ENCODE data around the gene SLC30A7.
"Not testable (repeated sequence)": the region's sequence is repeated elsewhere in the genome, so short reads cannot be mapped to it uniquely, and the experiment has no call there.

SLC30A7 gene

GRCh38 chr1:100930494-100930893 is 34.6 kb downstream of the SLC30A7 start:
- Histone ChIP-seq H3K9me3 (replicated peaks in 1 of 2; ENCODE audit: control insufficient read depth in 2 of 2, insufficient read depth in 1 of 2, low read depth in 1 of 2, low read length in 2 of 2) (peaks cover 0 to 8% of the 10 kb centered on the region in 2 donors), H3K9ac (ENCODE audit: low read depth, low read length, poor library complexity) (no peak overlapping the region), H3K27ac (replicated peaks; ENCODE audit: low read length) (no peak overlapping the region)

DNA sequence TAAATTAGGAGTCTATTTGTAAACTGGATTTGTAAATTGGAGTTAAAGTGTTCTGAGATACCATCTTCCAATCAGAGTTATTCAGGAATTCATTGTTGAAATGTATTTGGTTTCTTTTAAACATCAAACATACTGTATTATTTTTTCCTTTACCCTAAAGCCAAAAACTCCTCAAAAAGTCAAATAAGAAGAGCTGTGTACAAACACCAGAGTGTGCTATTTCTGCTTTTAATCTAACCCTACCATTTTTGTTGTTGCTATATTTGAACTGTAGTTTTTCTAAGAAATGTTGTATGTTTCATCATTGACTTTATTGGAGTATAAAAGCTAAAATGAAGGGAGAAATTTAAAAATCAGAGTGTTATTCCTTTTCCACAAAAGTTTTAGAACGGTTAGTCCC is 35.8 kb downstream of the SLC30A7 start:
- H4K8ac ChIP-seq (ENCODE audit: low read depth, low read length), result no peak overlapping the region
- no peak overlapping the region for H2AK5ac ChIP-seq (ENCODE audit: low read depth, low read length)
- no peak overlapping the region for H2BK15ac ChIP-seq (ENCODE audit: low read length)
- H3K4me2 ChIP-seq (ENCODE audit: insufficient read depth, low read length, poor library complexity, severe bottlenecking), result no peak overlapping the region
- H3K14ac ChIP-seq (ENCODE audit: low read length), result no peak overlapping the region
- H3K27me3 ChIP-seq (ENCODE audit: control insufficient read depth in 3 of 3, insufficient read depth in 3 of 3, low read depth in 1 of 3, low read length in 3 of 3), result no peaks in the 10 kb centered on the region
- no peak overlapping the region for H3K4me3 ChIP-seq (ENCODE audit: low read length in 2 of 2)
- no peak overlapping the region for H3K4ac ChIP-seq (ENCODE audit: low read length)
- H3K27ac ChIP-seq (replicated peaks; ENCODE audit: low read length), result no peak overlapping the region
- no peaks in the 10 kb centered on the region for H3K79me1 ChIP-seq (ENCODE audit: low read depth, low read length)
- no CpG with 5 or more reads among the region's 1 CpG for WGBS, 2 donors (ENCODE audit: extremely low coverage in 2 of 2, insufficient read length in 2 of 2, insufficient replicate concordance in 1 of 2)
- H2BK5ac ChIP-seq (ENCODE audit: low read length), result no peak overlapping the region
- H2AFZ ChIP-seq (ENCODE audit: low read length), result no peak overlapping the region
- peaks cover 0 to 4% of the 10 kb centered on the region in 2 donors for H3K9me3 ChIP-seq (replicated peaks in 1 of 2; ENCODE audit: control insufficient read depth in 2 of 2, insufficient read depth in 1 of 2, low read depth in 1 of 2, low read length in 2 of 2)
- H3K36me3 ChIP-seq (replicated peaks in 1 of 2; ENCODE audit: control insufficient read depth in 2 of 2, insufficient read depth in 2 of 2, low read length in 2 of 2), result peaks cover 1 to 58% of the 10 kb centered on the region in 2 donors
- no peaks in the 10 kb centered on the region for H3K4me1 ChIP-seq (ENCODE audit: control insufficient read depth in 2 of 2, insufficient read depth in 1 of 2, low read depth in 1 of 2, low read length in 2 of 2)
- no peak overlapping the region for H2BK12ac ChIP-seq (ENCODE audit: low read length)
- no peak overlapping the region for H4K91ac ChIP-seq (ENCODE audit: low read depth, low read length, poor library complexity)
- no peak for DNase-seq (ENCODE audit: low spot score)
- no peak overlapping the region for H3K18ac ChIP-seq (ENCODE audit: low read length)
- H3K23ac ChIP-seq (ENCODE audit: low read depth, low read length, poor library complexity), result no peak overlapping the region
- no peak overlapping the region for H3K9ac ChIP-seq (ENCODE audit: low read depth, low read length, poor library complexity)
- H2BK120ac ChIP-seq (ENCODE audit: low read depth, low read length), result no peak overlapping the region

More at GRCh38 chr1:100930494-100930893, 34.6 kb downstream of the SLC30A7 start:
- H2BK12ac ChIP-seq (ENCODE audit: low read length), result no peak overlapping the region
- DNase-seq (ENCODE audit: low spot score), result no peak
- no peak overlapping the region for H2BK5ac ChIP-seq (ENCODE audit: low read length)
- H3K36me3 ChIP-seq (replicated peaks in 1 of 2; ENCODE audit: control insufficient read depth in 2 of 2, insufficient read depth in 2 of 2, low read length in 2 of 2), result peaks cover 1 to 56% of the 10 kb centered on the region in 2 donors
- no peak overlapping the region for H3K4ac ChIP-seq (ENCODE audit: low read length)
- H3K14ac ChIP-seq (ENCODE audit: low read length), result no peak overlapping the region
- H2BK15ac ChIP-seq (ENCODE audit: low read length), result no peak overlapping the region
- H3K4me3 ChIP-seq (ENCODE audit: low read length in 2 of 2), result no peak overlapping the region
- no peaks in the 10 kb centered on the region for H3K27me3 ChIP-seq (ENCODE audit: control insufficient read depth in 3 of 3, insufficient read depth in 3 of 3, low read depth in 1 of 3, low read length in 3 of 3)
- H2BK120ac ChIP-seq (ENCODE audit: low read depth, low read length), result no peak overlapping the region
- H3K79me1 ChIP-seq (ENCODE audit: low read depth, low read length), result no peaks in the 10 kb centered on the region
- no peak overlapping the region for H3K18ac ChIP-seq (ENCODE audit: low read length)
- no peak overlapping the region for H4K91ac ChIP-seq (ENCODE audit: low read depth, low read length, poor library complexity)
- no peak overlapping the region for H2AFZ ChIP-seq (ENCODE audit: low read length)
- no peak overlapping the region for H3K4me2 ChIP-seq (ENCODE audit: insufficient read depth, low read length, poor library complexity, severe bottlenecking)
- no peak overlapping the region for H4K8ac ChIP-seq (ENCODE audit: low read depth, low read length)
- H2AK5ac ChIP-seq (ENCODE audit: low read depth, low read length), result no peak overlapping the region
- H3K4me1 ChIP-seq (ENCODE audit: control insufficient read depth in 2 of 2, insufficient read depth in 1 of 2, low read depth in 1 of 2, low read length in 2 of 2), result no peaks in the 10 kb centered on the region
- H3K23ac ChIP-seq (ENCODE audit: low read depth, low read length, poor library complexity), result no peak overlapping the region

DNA sequence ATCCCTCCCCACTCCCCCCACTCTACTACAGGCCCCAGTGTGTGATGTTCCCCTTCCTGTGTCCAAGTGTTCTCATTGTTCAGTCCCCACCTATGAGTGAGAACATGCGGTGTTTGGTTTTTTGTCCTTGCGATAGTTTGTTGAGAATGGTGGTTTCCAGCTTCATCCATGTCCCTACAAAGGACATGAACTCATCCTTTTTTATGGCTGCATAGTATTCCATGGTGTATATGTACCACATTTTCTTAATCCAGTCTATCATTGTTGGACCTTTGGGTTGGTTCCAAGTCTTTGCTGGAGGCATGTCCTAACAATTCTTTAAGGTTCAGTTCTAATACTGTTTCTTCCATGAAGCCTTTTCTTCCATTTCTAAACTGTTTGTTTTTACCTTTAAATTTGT is 37.7 kb downstream of the SLC30A7 start:
- not testable (repeated sequence) for H4K8ac ChIP-seq (ENCODE audit: low read depth, low read length); H3K23ac ChIP-seq (ENCODE audit: low read depth, low read length, poor library complexity); H3K79me1 ChIP-seq (ENCODE audit: low read depth, low read length); H2BK5ac ChIP-seq (ENCODE audit: low read length); H3K4me1 ChIP-seq (ENCODE audit: control insufficient read depth in 2 of 2, insufficient read depth in 1 of 2, low read depth in 1 of 2, low read length in 2 of 2); H2BK12ac ChIP-seq (ENCODE audit: low read length); H3K9ac ChIP-seq (ENCODE audit: low read depth, low read length, poor library complexity); H3K4me3 ChIP-seq (ENCODE audit: low read length in 2 of 2); H3K18ac ChIP-seq (ENCODE audit: low read length); DNase-seq (ENCODE audit: low spot score); H2AK5ac ChIP-seq (ENCODE audit: low read depth, low read length); H3K4me2 ChIP-seq (ENCODE audit: insufficient read depth, low read length, poor library complexity, severe bottlenecking); H2BK15ac ChIP-seq (ENCODE audit: low read length); H2BK120ac ChIP-seq (ENCODE audit: low read depth, low read length); H3K4ac ChIP-seq (ENCODE audit: low read length); H2AFZ ChIP-seq (ENCODE audit: low read length); H3K27ac ChIP-seq (replicated peaks; ENCODE audit: low read length); H3K27me3 ChIP-seq (ENCODE audit: control insufficient read depth in 3 of 3, insufficient read depth in 3 of 3, low read depth in 1 of 3, low read length in 3 of 3); H3K14ac ChIP-seq (ENCODE audit: low read length); H4K91ac ChIP-seq (ENCODE audit: low read depth, low read length, poor library complexity)
- H3K9me3 ChIP-seq (replicated peaks in 1 of 2; ENCODE audit: control insufficient read depth in 2 of 2, insufficient read depth in 1 of 2, low read depth in 1 of 2, low read length in 2 of 2), result peaks cover 0 to 21% of the 10 kb centered on the region in 2 donors
- no CpG with 5 or more reads among the region's 2 CpGs for WGBS, 2 donors (ENCODE audit: extremely low coverage in 2 of 2, insufficient read length in 2 of 2, insufficient replicate concordance in 1 of 2)
- peaks cover 3 to 66% of the 10 kb centered on the region in 2 donors for H3K36me3 ChIP-seq (replicated peaks in 1 of 2; ENCODE audit: control insufficient read depth in 2 of 2, insufficient read depth in 2 of 2, low read length in 2 of 2)

DNA sequence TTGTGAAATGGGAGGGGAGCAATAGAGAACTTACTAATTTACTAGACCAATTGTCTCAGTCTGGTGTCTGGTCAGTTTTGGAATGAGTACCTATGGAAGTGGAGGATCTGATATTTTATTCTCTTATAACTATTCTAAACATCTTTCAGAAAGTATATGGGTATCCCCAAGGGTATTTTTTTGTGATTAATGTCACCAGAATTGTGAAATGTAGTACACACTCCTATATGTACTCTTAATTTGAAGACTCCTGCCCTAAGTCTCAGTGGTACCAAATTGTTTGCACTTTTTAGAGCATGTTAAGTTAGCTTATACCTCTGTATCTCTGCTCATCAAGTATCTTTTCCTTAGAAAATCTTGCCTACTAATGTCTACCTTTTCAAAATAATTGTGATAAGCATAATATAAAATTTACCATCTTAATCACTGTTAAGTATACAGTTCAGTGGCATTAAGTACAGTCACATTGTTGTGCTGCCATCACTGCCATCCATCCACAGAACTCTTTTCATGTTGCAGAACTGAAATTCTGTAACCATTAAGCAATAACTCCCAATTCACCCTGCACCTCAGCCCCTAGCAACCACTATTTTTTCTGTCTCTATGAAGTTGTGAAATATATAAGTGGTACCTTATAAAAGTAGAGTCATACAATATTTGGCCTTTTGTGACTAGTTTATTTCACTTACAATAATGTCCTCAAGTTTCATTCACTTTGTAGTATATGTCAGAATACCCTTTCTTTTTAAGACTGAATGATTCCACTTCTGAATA is 40.5 kb downstream of the SLC30A7 start:
- Histone ChIP-seq H2BK5ac (ENCODE audit: low read length) (no peak overlapping the region), H3K4ac (ENCODE audit: low read length) (no peak overlapping the region), H3K9ac (ENCODE audit: low read depth, low read length, poor library complexity) (no peak overlapping the region), H3K18ac (ENCODE audit: low read length) (no peak overlapping the region), H3K9me3 (replicated peaks in 1 of 2; ENCODE audit: control insufficient read depth in 2 of 2, insufficient read depth in 1 of 2, low read depth in 1 of 2, low read length in 2 of 2) (peaks cover 0 to 22% of the 10 kb centered on the region in 2 donors), H3K4me1 (ENCODE audit: control insufficient read depth in 2 of 2, insufficient read depth in 1 of 2, low read depth in 1 of 2, low read length in 2 of 2) (no peaks in the 10 kb centered on the region), H3K36me3 (replicated peaks in 1 of 2; ENCODE audit: control insufficient read depth in 2 of 2, insufficient read depth in 2 of 2, low read length in 2 of 2) (peaks cover 4 to 65% of the 10 kb centered on the region in 2 donors), H4K91ac (ENCODE audit: low read depth, low read length, poor library complexity) (no peak overlapping the region), H3K14ac (ENCODE audit: low read length) (no peak overlapping the region), H4K8ac (ENCODE audit: low read depth, low read length) (no peak overlapping the region), H3K27ac (replicated peaks; ENCODE audit: low read length) (no peak overlapping the region), H2BK15ac (ENCODE audit: low read length) (no peak overlapping the region), H3K79me1 (ENCODE audit: low read depth, low read length) (no peaks in the 10 kb centered on the region), H3K23ac (ENCODE audit: low read depth, low read length, poor library complexity) (no peak overlapping the region), H3K4me2 (ENCODE audit: insufficient read depth, low read length, poor library complexity, severe bottlenecking) (no peak overlapping the region), H3K27me3 (ENCODE audit: control insufficient read depth in 3 of 3, insufficient read depth in 3 of 3, low read depth in 1 of 3, low read length in 3 of 3) (no peaks in the 10 kb centered on the region), H2AK5ac (ENCODE audit: low read depth, low read length) (no peak overlapping the region), H3K4me3 (ENCODE audit: low read length in 2 of 2) (no peak overlapping the region), H2BK12ac (ENCODE audit: low read length) (no peak overlapping the region), H2BK120ac (ENCODE audit: low read depth, low read length) (no peak overlapping the region), H2AFZ (ENCODE audit: low read length) (no peak overlapping the region)
- DNase-seq (ENCODE audit: low spot score), result no peak
